Measurements from ENCODE around the gene NALF2.

DNA sequence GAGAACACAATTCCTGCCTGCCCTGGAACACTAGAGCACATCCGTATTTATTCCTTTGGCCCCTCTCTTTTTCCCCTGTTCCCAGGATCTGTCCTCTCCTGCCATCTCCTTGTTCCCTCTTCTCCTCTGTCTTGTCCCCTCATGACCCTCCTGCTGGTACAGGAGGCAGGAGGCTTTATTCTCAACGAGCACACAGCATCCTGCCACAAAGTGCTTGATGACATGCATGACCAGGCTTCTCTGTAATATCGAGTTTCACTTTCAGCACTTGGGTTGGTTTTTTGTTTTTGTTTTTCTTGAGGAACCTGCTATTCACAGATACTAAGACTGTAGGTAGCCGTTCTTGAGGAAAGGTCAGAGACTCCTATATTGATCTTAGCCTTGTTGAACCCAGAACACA lies 35.3 kb downstream of the NALF2 start:
- no peak for TF ChIP-seq EP300 (conservative IDR thresholded peaks at IDR 0.05; ENCODE audit: poor library complexity, severe bottlenecking)
- TF ChIP-seq, protein P1, sequence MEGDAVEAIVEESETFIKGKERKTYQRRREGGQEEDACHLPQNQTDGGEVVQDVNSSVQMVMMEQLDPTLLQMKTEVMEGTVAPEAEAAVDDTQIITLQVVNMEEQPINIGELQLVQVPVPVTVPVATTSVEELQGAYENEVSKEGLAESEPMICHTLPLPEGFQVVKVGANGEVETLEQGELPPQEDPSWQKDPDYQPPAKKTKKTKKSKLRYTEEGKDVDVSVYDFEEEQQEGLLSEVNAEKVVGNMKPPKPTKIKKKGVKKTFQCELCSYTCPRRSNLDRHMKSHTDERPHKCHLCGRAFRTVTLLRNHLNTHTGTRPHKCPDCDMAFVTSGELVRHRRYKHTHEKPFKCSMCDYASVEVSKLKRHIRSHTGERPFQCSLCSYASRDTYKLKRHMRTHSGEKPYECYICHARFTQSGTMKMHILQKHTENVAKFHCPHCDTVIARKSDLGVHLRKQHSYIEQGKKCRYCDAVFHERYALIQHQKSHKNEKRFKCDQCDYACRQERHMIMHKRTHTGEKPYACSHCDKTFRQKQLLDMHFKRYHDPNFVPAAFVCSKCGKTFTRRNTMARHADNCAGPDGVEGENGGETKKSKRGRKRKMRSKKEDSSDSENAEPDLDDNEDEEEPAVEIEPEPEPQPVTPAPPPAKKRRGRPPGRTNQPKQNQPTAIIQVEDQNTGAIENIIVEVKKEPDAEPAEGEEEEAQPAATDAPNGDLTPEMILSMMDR (IDR thresholded peaks at IDR 0.05; ENCODE audit: poor library complexity, severe bottlenecking): no peak
- TF ChIP-seq, protein P2, sequence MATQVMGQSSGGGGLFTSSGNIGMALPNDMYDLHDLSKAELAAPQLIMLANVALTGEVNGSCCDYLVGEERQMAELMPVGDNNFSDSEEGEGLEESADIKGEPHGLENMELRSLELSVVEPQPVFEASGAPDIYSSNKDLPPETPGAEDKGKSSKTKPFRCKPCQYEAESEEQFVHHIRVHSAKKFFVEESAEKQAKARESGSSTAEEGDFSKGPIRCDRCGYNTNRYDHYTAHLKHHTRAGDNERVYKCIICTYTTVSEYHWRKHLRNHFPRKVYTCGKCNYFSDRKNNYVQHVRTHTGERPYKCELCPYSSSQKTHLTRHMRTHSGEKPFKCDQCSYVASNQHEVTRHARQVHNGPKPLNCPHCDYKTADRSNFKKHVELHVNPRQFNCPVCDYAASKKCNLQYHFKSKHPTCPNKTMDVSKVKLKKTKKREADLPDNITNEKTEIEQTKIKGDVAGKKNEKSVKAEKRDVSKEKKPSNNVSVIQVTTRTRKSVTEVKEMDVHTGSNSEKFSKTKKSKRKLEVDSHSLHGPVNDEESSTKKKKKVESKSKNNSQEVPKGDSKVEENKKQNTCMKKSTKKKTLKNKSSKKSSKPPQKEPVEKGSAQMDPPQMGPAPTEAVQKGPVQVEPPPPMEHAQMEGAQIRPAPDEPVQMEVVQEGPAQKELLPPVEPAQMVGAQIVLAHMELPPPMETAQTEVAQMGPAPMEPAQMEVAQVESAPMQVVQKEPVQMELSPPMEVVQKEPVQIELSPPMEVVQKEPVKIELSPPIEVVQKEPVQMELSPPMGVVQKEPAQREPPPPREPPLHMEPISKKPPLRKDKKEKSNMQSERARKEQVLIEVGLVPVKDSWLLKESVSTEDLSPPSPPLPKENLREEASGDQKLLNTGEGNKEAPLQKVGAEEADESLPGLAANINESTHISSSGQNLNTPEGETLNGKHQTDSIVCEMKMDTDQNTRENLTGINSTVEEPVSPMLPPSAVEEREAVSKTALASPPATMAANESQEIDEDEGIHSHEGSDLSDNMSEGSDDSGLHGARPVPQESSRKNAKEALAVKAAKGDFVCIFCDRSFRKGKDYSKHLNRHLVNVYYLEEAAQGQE (IDR thresholded peaks at IDR 0.05; ENCODE audit: borderline replicate concordance): no peak
- TF ChIP-seq TAF1 (IDR thresholded peaks at IDR 0.05; ENCODE audit: low read depth): no peak
- no peak for TF ChIP-seq POLR2AphosphoS5 (IDR thresholded peaks at IDR 0.05)
- no peak for TF ChIP-seq MXI1 (conservative IDR thresholded peaks at IDR 0.05; ENCODE audit: poor library complexity, severe bottlenecking)
- TF ChIP-seq EZH2 (IDR thresholded peaks at IDR 0.05; ENCODE audit: borderline replicate concordance, insufficient read depth, low read length, poor library complexity, severe bottlenecking): no peak
- no peak for TF ChIP-seq SMC3 (conservative IDR thresholded peaks at IDR 0.05; ENCODE audit: poor library complexity)
